Activated CD4-positive, alpha-beta T cell treated with anti-CD3 and anti-CD28 coated beads, Interleukin-2, Interleukin-4, amounts not matched to agents 100 ng/mL and 50 ng/mL, durations not matched to agents 16 hours and 8 hours (primary cell): ENCODE data around the gene PTOV1.

Experiments used
- DNase-seq: peaks from one replicate; pipeline ENCODE4 v3.0.0-alpha.2; 2020; ENCODE audit warnings: low spot score

The PTOV1 gene

DNA sequence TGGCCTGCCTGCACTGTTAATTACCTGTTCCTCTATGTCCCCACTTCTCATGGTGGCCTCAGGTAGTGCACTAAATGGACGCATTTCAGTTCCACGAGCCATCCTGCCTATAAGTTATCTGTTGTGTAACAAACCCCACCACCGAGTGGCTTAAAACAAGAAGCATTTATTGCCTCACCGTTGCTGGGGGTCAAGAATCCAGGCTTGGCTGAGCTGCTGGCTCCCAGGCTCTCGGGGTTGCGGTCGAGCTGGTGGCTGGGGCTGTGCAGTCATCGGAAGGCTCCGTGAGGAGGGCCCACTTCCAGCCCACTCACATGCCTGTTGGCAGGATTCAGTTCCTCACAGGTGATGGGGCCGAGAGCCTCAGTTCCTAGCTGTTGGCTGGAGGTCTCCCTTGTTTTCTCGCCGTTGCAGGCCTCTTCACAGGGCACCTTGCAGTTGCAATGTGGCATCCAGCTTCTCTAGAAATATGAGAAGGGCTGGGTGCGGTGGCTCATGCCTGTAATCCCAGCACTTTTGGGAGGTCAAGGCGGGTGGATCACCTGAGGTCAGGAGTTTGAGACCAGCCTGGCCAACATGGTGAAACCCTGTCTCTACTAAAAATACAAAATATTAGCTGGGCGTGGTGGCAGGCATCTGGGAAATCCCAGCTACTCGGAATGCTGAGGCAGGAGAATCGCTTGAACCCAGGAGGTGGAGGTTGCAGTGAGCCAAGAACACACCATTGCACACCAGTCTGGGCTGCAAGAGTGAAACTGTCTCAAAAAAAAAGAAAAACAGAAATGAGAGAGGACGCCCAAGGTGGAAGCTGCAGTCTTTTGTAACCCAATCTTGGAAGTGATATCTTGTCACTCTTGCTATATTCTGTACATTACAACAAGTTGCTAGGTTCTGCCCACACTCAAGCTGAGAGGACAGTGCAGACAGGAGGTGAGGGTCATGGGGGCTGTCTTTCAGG lies 6.5 kb upstream of the PTOV1 start:
- DNase-seq, result no peak

- DNase-seq, result no peak
Measured at GRCh38 chr19:49845414-49845813, 5.5 kb upstream of the PTOV1 start.

- no peak for DNase-seq
Measured at GRCh38 chr19:49846408-49846807, 4.6 kb upstream of the PTOV1 start.

- DNase-seq, result peak; percentile 56
Measured at GRCh38 chr19:49847731-49848696, 2.9 kb upstream of the PTOV1 start.

GRCh38 chr19:49848938-49849337 lies 2.0 kb upstream of the PTOV1 start:
- peak; percentile 49 for DNase-seq

DNA sequence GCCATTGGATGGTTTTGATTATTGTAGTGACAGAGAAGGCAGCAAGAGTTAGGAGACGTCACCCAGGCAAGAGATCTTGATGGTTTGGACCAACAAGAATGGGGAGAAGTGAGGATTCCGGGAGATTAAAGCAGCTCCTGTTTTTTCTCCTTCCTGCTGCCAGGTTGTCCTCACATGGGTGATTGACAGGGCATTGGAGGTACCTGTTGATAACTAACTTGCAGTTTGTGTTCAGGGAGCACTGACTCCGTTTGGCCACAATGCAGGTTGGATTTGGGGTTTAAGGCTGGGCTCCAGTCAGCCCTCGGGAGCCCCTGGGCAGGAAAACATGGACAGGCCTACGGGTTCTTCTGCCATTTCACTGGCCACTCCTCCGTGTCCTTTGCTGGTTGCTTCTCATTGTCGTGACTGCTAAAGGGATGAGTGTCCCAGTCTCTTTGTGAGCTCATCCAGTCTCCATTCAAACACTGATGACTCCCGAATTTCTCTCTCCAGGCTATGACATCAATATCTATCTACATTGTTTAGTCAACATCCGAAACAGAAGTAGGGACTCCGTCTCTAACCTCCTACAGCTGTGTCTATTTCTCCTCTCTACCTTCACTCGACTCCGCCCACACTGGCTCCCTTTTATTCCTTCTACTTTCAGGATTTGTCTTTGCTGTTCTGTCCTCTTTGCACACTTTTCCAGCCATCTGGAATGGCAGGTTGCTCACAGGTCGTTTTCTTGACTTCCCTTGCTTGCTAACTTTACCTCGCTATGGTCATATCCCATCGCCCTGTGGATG lies 1.3 kb upstream of the PTOV1 start:
- DNase-seq, result no peak

DNA sequence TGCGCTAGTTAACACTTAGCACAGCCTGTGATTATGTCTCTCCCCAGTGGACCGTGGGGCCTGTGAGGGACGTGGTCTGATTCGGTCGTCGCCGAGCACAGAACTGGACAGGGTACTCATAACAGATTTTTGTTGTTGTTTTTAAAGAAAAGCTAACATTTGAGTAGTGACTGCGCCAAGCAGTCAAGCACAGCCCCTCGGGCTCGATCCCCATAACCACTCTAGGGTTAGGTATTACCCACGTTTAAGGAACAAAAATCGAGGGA lies 805 bp upstream of the PTOV1 start:
- no peak for DNase-seq

DNA sequence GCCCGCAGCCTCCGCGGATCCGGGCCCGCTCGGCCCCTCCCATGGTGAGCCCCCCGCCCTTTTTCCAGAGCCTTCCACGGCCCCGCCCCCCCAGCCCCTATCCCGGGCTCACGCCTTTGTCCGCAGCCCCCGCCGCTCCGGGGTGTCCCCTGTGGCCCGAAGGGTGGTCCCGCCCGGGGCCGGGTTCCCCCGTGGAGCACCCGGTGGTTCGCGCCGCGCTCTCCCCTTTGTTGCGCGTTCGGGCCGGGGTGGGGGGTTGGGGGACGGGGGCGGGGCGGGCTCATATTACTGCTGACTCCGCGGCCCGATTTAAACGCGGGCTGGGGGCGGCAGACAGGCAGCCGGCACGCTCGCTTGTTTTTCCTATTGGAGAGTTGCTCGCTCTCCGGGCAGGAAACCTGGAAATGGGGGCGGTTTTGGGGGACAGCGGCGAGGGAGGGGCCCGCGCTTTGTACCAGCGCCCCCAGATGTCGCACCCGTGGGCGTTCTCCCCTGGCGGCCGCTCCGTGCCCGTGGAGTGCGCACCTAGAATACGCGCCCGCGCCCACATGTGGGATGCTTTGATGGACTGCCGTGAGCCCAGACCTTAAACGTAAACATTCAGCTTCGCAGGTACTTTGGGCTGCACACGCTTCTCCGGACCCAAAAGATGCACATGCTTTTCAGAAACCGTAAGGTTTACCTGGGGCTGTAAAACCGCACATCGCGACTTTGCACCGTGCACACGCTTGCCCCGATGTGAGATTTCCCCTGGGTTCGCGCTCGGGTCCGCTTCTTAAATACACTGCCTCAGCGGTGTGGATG lies 699 bp downstream of the PTOV1 start:
- DNase-seq, result no peak

- DNase-seq, result no peak
Measured at GRCh38 chr19:49852631-49853126, 1.7 kb downstream of the PTOV1 start.

DNA sequence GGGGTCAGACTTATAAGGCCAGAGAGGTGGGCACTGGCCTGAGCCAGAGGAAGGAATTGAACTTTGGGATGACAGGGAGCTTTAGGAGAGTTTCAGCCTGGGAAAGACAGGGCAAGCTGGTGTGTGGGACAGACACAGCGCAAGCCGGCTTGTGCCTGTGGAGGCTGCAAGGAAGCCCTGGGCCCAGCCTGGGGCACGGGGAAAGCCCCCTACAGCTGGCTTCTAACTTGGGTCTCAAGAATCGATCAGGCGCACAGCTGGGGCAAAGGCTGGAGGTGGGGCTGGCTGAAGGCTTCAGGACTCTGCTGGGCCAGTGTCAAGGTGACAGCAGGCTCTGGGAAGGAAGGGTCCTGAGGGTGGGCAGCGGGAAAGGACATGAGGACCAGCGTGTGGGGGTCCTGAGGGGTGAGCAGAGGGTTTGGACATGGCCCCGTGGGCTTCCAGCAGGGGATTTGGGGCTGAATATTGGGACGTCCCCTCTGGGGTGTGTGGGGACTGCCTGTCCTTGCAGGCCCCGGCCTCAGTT lies 3.0 kb downstream of the PTOV1 start:
- DNase-seq, result no peak

- DNase-seq, result no peak
Measured at GRCh38 chr19:49854378-49855263, 3.7 kb downstream of the PTOV1 start.

DNA sequence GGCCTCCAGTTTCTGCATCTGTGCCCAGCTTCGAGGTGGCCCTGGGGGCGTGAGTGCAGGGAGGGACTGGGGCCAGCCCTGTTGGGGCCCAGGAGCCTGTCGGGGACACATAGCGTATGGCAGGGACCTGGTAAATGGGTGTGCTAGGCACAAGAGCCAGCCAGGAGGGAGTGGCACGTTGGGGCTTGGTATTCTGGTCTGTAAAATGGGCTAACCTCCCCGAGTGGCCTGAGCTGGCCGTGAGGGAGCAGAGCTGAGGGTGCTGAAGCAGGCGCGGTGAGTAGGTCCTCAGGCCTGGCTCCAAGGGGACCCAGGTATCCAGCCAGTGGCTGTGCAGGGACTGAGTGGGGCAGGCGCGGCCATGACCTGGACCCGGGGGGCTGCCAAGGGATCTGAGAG lies 4.3 kb downstream of the PTOV1 start:
- DNase-seq, result no peak

- DNase-seq, result no peak
Measured at GRCh38 chr19:49855676-49856573, 5.0 kb downstream of the PTOV1 start.

DNA sequence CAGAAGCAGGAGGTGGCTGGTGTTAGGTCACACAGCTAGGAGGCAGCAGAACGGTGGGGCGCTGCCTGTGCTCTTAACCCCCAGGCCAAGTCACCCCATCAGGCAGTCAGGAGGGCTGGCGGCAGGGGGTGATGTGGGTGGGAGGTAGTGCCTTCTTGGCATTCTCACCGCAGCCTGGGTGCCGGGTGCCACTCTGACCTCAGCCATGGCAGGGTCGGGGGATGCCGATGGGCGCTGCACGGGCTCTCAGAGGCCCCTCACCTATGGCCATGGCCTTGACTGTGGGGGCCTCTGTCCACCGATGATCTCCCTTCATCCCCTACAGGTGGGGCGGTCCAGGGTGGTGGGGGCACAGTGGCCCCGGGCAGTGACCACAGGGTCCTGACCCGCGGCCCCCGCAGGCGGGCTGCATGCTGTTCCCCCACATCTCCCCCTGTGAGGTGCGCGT lies 5.6 kb downstream of the PTOV1 start:
- DNase-seq, result no peak

DNA sequence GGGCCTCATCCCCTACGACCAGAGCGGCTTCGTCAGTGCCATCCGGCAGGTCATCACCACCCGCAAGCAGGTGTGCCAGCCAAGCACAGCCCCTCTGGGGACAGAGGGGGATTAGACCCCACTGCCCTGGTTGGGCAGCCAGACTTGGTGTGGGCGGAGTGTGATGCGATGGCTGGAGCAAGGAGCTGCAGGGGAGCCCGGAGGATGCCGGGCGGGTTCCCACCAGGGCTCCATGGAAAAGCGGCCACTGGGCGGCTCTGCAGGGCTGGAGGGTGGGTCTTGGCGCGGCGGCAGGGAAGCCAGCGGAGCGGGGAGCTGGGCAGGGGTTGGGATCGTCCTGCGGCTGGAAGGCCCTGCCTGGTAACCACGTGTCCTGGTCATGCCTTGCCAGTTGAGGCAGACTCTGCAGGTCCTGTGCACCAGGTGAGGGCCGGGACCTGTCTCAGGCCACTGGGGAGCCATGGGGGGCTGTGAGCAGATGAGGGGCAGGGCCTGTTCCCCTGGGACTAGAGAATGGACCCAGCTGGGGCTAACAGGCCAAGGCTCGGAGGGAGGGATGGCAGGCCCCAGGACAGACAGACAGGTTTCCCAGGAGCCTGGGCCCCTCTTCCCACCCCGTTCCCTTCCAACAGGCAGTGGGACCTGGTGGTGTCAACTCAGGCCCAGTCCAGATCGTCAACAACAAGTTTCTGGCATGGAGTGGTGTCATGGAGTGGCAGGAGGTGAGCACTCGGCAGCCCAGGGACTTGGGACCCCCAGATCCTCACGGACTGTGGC lies 6.3 kb downstream of the PTOV1 start:
- no peak for DNase-seq

- no peak for DNase-seq
Measured at GRCh38 chr19:49857838-49858087, 6.8 kb downstream of the PTOV1 start.

- no peak for DNase-seq
Measured at GRCh38 chr19:49858088-49858985, 7.4 kb downstream of the PTOV1 start.
